AG04449 (cell line): Measurements from ENCODE around the gene PRLHR.
A peak's percentile ranks its signal among the peaks of the same experiment; 100 is the strongest.

ENCODE experiments used
- CTCF ChIA-PET: fragments of 350-600 bp; formaldehyde crosslinking; extraction: SDS; loops from one replicate; lab custom pipeline; 2021; ENCODE audit warnings: antibody characterized with exemption; lab: Yijun Ruan, JAX
- POLR2A ChIA-PET: fragments of 400-600, 350-600 bp; formaldehyde crosslinking; extraction: SDS; loops from one replicate; lab custom pipeline; 2020; ENCODE audit warnings: antibody characterized with exemption, inconsistent platforms; lab: Yijun Ruan, JAX
- DNase-seq: peaks from one replicate; pipeline ENCODE4 v3.0.0-alpha.2; 2010; ENCODE audit warnings: low read depth, low spot score
- H3K4me3 ChIP-seq: 2 replicates; pipeline ENCODE4 v1.5.1; 2011; ENCODE audit warnings: low read depth, mild to moderate bottlenecking, control low read depth, low read length
- CTCF ChIP-seq: IDR thresholded peaks from one replicate; pipeline ENCODE4 v1.5.1; 2011; ENCODE audit warnings: mild to moderate bottlenecking, moderate library complexity, low read length, control low read depth, inconsistent platforms; ENCODE audit not compliant: insufficient read depth; ENCODE audit errors: missing control alignments

The PRLHR gene

GRCh38 chr10:118572256-118573041 lies 23.0 kb downstream of the PRLHR start:
- no peak for TF ChIP-seq CTCF
- POLR2A ChIA-PET: no interaction called here
- CTCF ChIA-PET: interaction anchor here (10.8 kb wide), 1 partner anchor 147 kb away, joined by 129 read pairs; no protein-coding TSS in a partner anchor

GRCh38 chr10:118571123-118571522 lies 24.3 kb downstream of the PRLHR start:
- no peak for TF ChIP-seq CTCF
- CTCF ChIA-PET: interaction anchor here (0.8 to 10.8 kb wide), 2 partner anchors 149 to 165 kb away, joined by 3 to 129 read pairs; no protein-coding TSS in a partner anchor
- no peak overlapping the region for H3K4me3 ChIP-seq
- DNase-seq: no peak
- POLR2A ChIA-PET: no interaction called here

More at GRCh38 chr10:118572256-118573041, 23.0 kb downstream of the PRLHR start:
- no peak for DNase-seq
- no peak overlapping the region for H3K4me3 ChIP-seq

GRCh38 chr10:118570591-118570990 lies 24.9 kb downstream of the PRLHR start:
- no peak for DNase-seq
- TF ChIP-seq CTCF: no peak
- ChIA-PET POLR2A (no interaction called here), CTCF (interaction anchor here (0.8 to 10.8 kb wide), 7 partner anchors 9 to 165 kb away, joined by 3 to 129 read pairs (median 19); no protein-coding TSS in a partner anchor)
- H3K4me3 ChIP-seq: no peak overlapping the region

- ChIA-PET POLR2A (no interaction called here), CTCF (interaction anchor here (0.7 to 10.8 kb wide), 16 partner anchors 10 to 460 kb away, joined by 3 to 129 read pairs (median 8); partner anchors contain the start of gene NANOS1)
These were observed 25.6 kb downstream of the PRLHR start for GRCh38 chr10:118569882-118570252.

GRCh38 chr10:118569241-118569881 lies 26.1 kb downstream of the PRLHR start:
- TF ChIP-seq CTCF: no peak
- DNase-seq: no peak
- CTCF ChIA-PET: interaction anchor here (0.6 to 10.8 kb wide), 30 partner anchors 10 to 460 kb away, joined by 3 to 129 read pairs (median 5); partner anchors contain the start of genes CACUL1 and NANOS1
- POLR2A ChIA-PET: no interaction called here
- H3K4me3 ChIP-seq: no peak overlapping the region

More at GRCh38 chr10:118569882-118570252, 25.6 kb downstream of the PRLHR start:
- no peak overlapping the region for H3K4me3 ChIP-seq
- DNase-seq: no peak
- no peak for TF ChIP-seq CTCF

GRCh38 chr10:118568327-118568848 lies 27.1 kb downstream of the PRLHR start:
- CTCF ChIA-PET: interaction anchor here (0.7 to 10.8 kb wide), 37 partner anchors 9 to 533 kb away, joined by 3 to 129 read pairs (median 4); partner anchors contain the start of gene CACUL1
- no peak for DNase-seq
- peak; percentile 55 for TF ChIP-seq CTCF
- POLR2A ChIA-PET: no interaction called here
- H3K4me3 ChIP-seq: no peak overlapping the region; the same call in 1 of the 2 replicates
